HEK293 (cell line): ENCODE measurements around the gene TUT4.

Experiments used
- CTCF ChIA-PET: fragments of 350-600 bp; formaldehyde crosslinking; extraction: SDS; loops from one replicate; lab custom pipeline; 2021; ENCODE audit warnings: antibody characterized with exemption; lab: Yijun Ruan, JAX
- POLR2A ChIA-PET: fragments of 300-600 bp; formaldehyde crosslinking; extraction: SDS; loops from one replicate; lab custom pipeline; 2020; ENCODE audit warnings: antibody characterized with exemption, inconsistent platforms; lab: Yijun Ruan, JAX
- H3K27ac ChIP-seq: fragments of 200-500 bp; sonication (Bioruptor generic); 2 replicates; pipeline ENCODE4 v1.5.1; 2014; ENCODE audit warnings: low read depth, low read length, control low read depth, inconsistent platforms; ENCODE audit errors: extremely low read depth
- H3K36me3 ChIP-seq, 2 experiments: fragments of 200-500 bp in 1 of 2; sonication (Bioruptor generic) in 1 of 2; 1 replicate in 1 of 2; 2 replicates in 1 of 2; pipeline ENCODE4 v1.5.1; 2014 to 2017; ENCODE audit warnings: inconsistent platforms in 2 of 2, low read length in 2 of 2; ENCODE audit not compliant: control insufficient read depth in 2 of 2, insufficient read depth in 1 of 2
- H3K4me1 ChIP-seq: fragments of 200-500 bp; sonication (Bioruptor generic); 2 replicates; pipeline ENCODE4 v1.5.1; 2014; ENCODE audit warnings: mild to moderate bottlenecking, low read length, inconsistent platforms; ENCODE audit not compliant: control insufficient read depth, insufficient read depth
- H3K4me3 ChIP-seq: 2 replicates; pipeline ENCODE4 v1.5.1; 2011; ENCODE audit warnings: low read depth, mild to moderate bottlenecking, control low read depth, low read length, moderate library complexity
- H3K9me3 ChIP-seq: fragments of 200-500 bp; sonication (Bioruptor generic); 2 replicates; pipeline ENCODE4 v1.5.1; 2014; ENCODE audit warnings: low read depth, low read length, inconsistent platforms; ENCODE audit not compliant: control insufficient read depth, insufficient read depth
- BCL11A ChIP-seq: fragments of 450-650 bp; formaldehyde crosslinking; IDR thresholded peaks from 2 replicates; pipeline ENCODE4 v1.5.1; 2016; ENCODE audit warnings: low read depth, missing biosample characterization, missing genetic modification characterization
- GLI4 ChIP-seq: fragments of 450-650 bp; formaldehyde crosslinking; IDR thresholded peaks from 2 replicates; pipeline ENCODE4 v1.5.1; 2016; ENCODE audit warnings: missing biosample characterization, missing genetic modification characterization
- OVOL3 ChIP-seq: fragments of 450-650 bp; formaldehyde crosslinking; IDR thresholded peaks from 2 replicates; pipeline ENCODE4 v1.5.1; 2016; ENCODE audit warnings: missing biosample characterization, missing genetic modification characterization
- PRDM2 ChIP-seq: fragments of 450-650 bp; formaldehyde crosslinking; IDR thresholded peaks from 2 replicates; pipeline ENCODE4 v1.5.1; 2016; ENCODE audit warnings: missing biosample characterization, missing genetic modification characterization, borderline replicate concordance
- SP7 ChIP-seq: fragments of 450-650 bp; formaldehyde crosslinking; IDR thresholded peaks from 2 replicates; pipeline ENCODE4 v1.5.1; 2016; ENCODE audit warnings: missing biosample characterization, missing genetic modification characterization
- WT1 ChIP-seq: fragments of 450-650 bp; formaldehyde crosslinking; IDR thresholded peaks from 2 replicates; pipeline ENCODE4 v1.5.1; 2016; ENCODE audit warnings: missing biosample characterization, missing genetic modification characterization
- YY1 ChIP-seq: fragments of 450-650 bp; formaldehyde crosslinking; IDR thresholded peaks from 2 replicates; pipeline ENCODE4 v1.5.1; 2018; ENCODE audit warnings: missing biosample characterization, missing genetic modification characterization
- ZNF132 ChIP-seq: fragments of 450-650 bp; formaldehyde crosslinking; IDR thresholded peaks from 2 replicates; pipeline ENCODE4 v1.5.1; 2017; ENCODE audit warnings: missing biosample characterization, missing genetic modification characterization, borderline replicate concordance
- ZNF239 ChIP-seq: fragments of 450-650 bp; formaldehyde crosslinking; IDR thresholded peaks from 2 replicates; pipeline ENCODE4 v1.5.1; 2016; ENCODE audit warnings: missing biosample characterization, missing genetic modification characterization
- ZNF266 ChIP-seq: fragments of 450-650 bp; formaldehyde crosslinking; IDR thresholded peaks from 2 replicates; pipeline ENCODE4 v1.5.1; 2016; ENCODE audit warnings: missing biosample characterization, missing genetic modification characterization, low read depth
- ZNF274 ChIP-seq, 2 experiments: fragments of 200-500 bp in 1 of 2; fragments of 450-650 bp in 1 of 2; sonication (Bioruptor generic) in 1 of 2; formaldehyde crosslinking in 1 of 2; IDR thresholded peaks; 2 replicates each; pipeline versions ENCODE4 v1.5.1 to v1.6.1; 2014 to 2016; ENCODE audit warnings: borderline replicate concordance in 1 of 2, inconsistent platforms in 1 of 2, low read length in 1 of 2, missing biosample characterization in 1 of 2, missing genetic modification characterization in 1 of 2
- ZNF292 ChIP-seq: fragments of 450-650 bp; formaldehyde crosslinking; IDR thresholded peaks from 2 replicates; pipeline ENCODE4 v1.5.1; 2016; ENCODE audit warnings: low read depth, missing biosample characterization, missing genetic modification characterization, borderline replicate concordance
- ZNF366 ChIP-seq: fragments of 450-650 bp; formaldehyde crosslinking; conservative IDR thresholded peaks from 2 replicates; pipeline ENCODE4 v1.5.1; 2016; ENCODE audit warnings: missing biosample characterization, missing genetic modification characterization
- ZNF398 ChIP-seq: fragments of 450-650 bp; formaldehyde crosslinking; IDR thresholded peaks from 2 replicates; pipeline ENCODE4 v1.5.1; 2017; ENCODE audit warnings: missing biosample characterization, missing genetic modification characterization
- ZNF473 ChIP-seq: fragments of 450-650 bp; formaldehyde crosslinking; IDR thresholded peaks from 2 replicates; pipeline ENCODE4 v1.5.1; 2017; ENCODE audit warnings: missing biosample characterization, missing genetic modification characterization
- ZNF513 ChIP-seq: fragments of 450-650 bp; IDR thresholded peaks from 2 replicates; pipeline ENCODE4 v1.5.1; 2018; ENCODE audit warnings: missing biosample characterization, missing genetic modification characterization
- ZNF549 ChIP-seq: fragments of 450-650 bp; IDR thresholded peaks from 2 replicates; pipeline ENCODE4 v1.5.1; 2018; ENCODE audit warnings: missing biosample characterization, missing genetic modification characterization, mild to moderate bottlenecking, inconsistent platforms, moderate library complexity
- ZNF560 ChIP-seq: fragments of 450-650 bp; formaldehyde crosslinking; IDR thresholded peaks from 2 replicates; pipeline ENCODE4 v1.5.1; 2017; ENCODE audit warnings: missing biosample characterization, missing genetic modification characterization, borderline replicate concordance
- ZNF571 ChIP-seq: fragments of 450-650 bp; formaldehyde crosslinking; IDR thresholded peaks from 2 replicates; pipeline ENCODE4 v1.5.0; 2017; ENCODE audit warnings: missing biosample characterization, missing genetic modification characterization
- ZNF585B ChIP-seq: fragments of 450-650 bp; formaldehyde crosslinking; IDR thresholded peaks from 2 replicates; pipeline ENCODE4 v1.5.1; 2016; ENCODE audit warnings: missing biosample characterization, missing genetic modification characterization
- ZNF600 ChIP-seq: fragments of 450-650 bp; formaldehyde crosslinking; IDR thresholded peaks from 2 replicates; pipeline ENCODE4 v1.5.1; 2016; ENCODE audit warnings: missing biosample characterization, missing genetic modification characterization
- ZNF624 ChIP-seq: fragments of 450-650 bp; formaldehyde crosslinking; IDR thresholded peaks from 2 replicates; pipeline ENCODE4 v1.5.1; 2017; ENCODE audit warnings: missing biosample characterization, missing genetic modification characterization
- ZNF660 ChIP-seq: fragments of 450-650 bp; IDR thresholded peaks from 2 replicates; pipeline ENCODE4 v1.5.1; 2018; ENCODE audit warnings: missing biosample characterization, mild to moderate bottlenecking, missing genetic modification characterization

Gene TUT4

DNA sequence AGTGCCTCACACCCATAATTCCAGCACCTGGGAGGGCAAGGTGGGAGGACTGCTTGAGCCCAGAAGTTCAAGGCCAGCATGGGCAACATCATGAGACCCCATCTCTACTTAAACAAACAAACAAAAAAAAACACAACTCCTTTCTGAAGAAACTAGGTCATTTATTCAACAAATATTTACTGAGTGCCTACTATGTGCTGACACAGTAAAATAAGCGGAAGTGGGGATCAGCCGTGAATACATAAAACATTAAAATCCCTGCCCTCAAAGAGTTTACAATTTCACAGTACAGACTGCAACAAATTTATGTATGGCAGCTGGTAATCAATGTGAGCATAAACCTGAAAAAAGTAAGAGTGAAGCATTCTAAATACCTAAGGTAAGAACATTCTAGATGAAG is 65.3 kb downstream of the TUT4 start:
- H3K4me1 ChIP-seq: no peaks in the 10 kb centered on the region
- TF ChIP-seq ZNF660 (tag by site-specific recombination) (no peak), ZNF132 (tag by site-specific recombination) (no peak), OVOL3 (tag by site-specific recombination) (no peak), YY1 (tag by site-specific recombination) (no peak), ZNF624 (tag by site-specific recombination) (no peak), ZNF239 (no peak), ZNF560 (tag by site-specific recombination) (no peak), ZNF366 (tag by site-specific recombination) (no peak), WT1 (tag by site-specific recombination) (no peak), PRDM2 (tag by site-specific recombination) (no peak), SP7 (tag by site-specific recombination) (no peak), GLI4 (tag by site-specific recombination) (no peak), ZNF274 (IDR thresholded peaks at IDR 0.05; ENCODE audit: low read length) (no peak), ZNF274 (tag by site-specific recombination; IDR thresholded peaks at IDR 0.05; ENCODE audit: borderline replicate concordance) (no peak), ZNF585B (tag by site-specific recombination) (no peak)
- TF ChIP-seq, all 188 proteins: peak for 0
- ChIA-PET POLR2A (no interaction called here), CTCF (no interaction called here)
- H3K4me3 ChIP-seq: no peak overlapping the region
- peaks cover 7 to 35% of the 10 kb centered on the region in 2 experiments; a peak in 2 of 3 replicates for H3K36me3 ChIP-seq
- H3K9me3 ChIP-seq: no peaks in the 10 kb centered on the region
- no peak overlapping the region for H3K27ac ChIP-seq

DNA sequence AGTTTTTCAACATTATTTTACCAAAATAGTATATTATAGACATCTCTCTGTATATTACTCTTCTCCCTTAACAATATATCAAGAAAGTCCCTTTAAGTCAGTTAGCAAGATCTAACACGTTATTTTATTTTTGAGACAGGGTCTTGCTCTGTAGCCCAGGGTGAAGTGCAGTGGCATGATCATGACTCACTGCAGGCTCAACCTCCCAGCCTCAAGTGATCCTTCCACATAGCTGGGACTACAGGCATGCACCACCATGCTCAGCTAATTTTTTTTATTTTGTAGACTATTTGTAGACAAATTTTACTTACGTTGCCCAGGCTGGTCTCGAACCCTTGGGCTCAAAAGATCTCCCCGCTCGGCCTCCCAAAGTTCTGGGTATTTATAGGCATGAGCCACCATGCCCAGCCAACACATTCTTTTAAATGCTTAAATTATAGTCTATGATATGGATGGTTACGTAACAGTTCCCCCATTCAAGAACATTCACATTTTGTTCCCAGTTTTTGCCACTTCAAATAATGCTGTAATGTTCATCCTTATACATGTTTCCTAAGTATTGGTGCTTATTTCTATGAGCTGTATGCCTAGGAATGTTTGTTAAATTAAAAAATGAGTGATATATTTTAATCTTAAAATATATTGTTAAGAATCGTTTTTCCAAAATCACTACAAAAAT is 70.4 kb downstream of the TUT4 start:
- Histone ChIP-seq H3K4me3 (no peak overlapping the region), H3K4me1 (no peaks in the 10 kb centered on the region), H3K27ac (no peak overlapping the region), H3K36me3 (peaks cover 7 to 50% of the 10 kb centered on the region in 2 experiments; a peak in 2 of 3 replicates), H3K9me3 (no peaks in the 10 kb centered on the region)
- ChIA-PET POLR2A (no interaction called here), CTCF (no interaction called here)
- no peak for TF ChIP-seq ZNF292
- TF ChIP-seq ZNF398 (tag by site-specific recombination): no peak
- no peak for TF ChIP-seq ZNF473
- no peak for TF ChIP-seq ZNF513 (tag by site-specific recombination)
- TF ChIP-seq ZNF571 (tag by site-specific recombination): no peak
- no peak for TF ChIP-seq ZNF266 (tag by site-specific recombination)
- no peak for TF ChIP-seq BCL11A (tag by site-specific recombination)
- no peak for TF ChIP-seq ZNF549 (tag by site-specific recombination)
- no peak for TF ChIP-seq ZNF600 (tag by site-specific recombination)
